SK-N-SH (cell line): Measurements from ENCODE around the gene C12orf57.

Experiments used
- CTCF ChIP-seq: fragments of 200-600 bp; sonication (generic); IDR thresholded peaks from 2 replicates; pipeline ENCODE4 v1.6.1; 2017; ENCODE audit warnings: antibody characterized with exemption, mild to moderate bottlenecking, moderate library complexity
- EP300 ChIP-seq, 2 experiments: IDR thresholded peaks; 2 replicates each; pipeline versions ENCODE4 v1.4.0 to v1.6.1; 2012; ENCODE audit warnings: borderline replicate concordance in 1 of 2, low read depth in 1 of 2, low read length in 1 of 2
- EZH2phosphoT487 ChIP-seq: fragments of 200-600 bp; sonication (generic); IDR thresholded peaks from 2 replicates; pipeline ENCODE4 v1.6.1; 2017; ENCODE audit warnings: low read depth, mixed run types, mild to moderate bottlenecking, antibody characterized with exemption, moderate library complexity, borderline replicate concordance
- FOXJ3 ChIP-seq: sonication (generic); formaldehyde crosslinking; IDR thresholded peaks from 2 replicates; pipeline ENCODE4 v1.5.1; 2020; ENCODE audit warnings: mild to moderate bottlenecking, missing genetic modification reagents
- GABPA ChIP-seq: IDR thresholded peaks from 2 replicates; pipeline ENCODE4 v1.4.0; 2012; ENCODE audit warnings: low read depth, mild to moderate bottlenecking
- JUND ChIP-seq: IDR thresholded peaks from 2 replicates; pipeline ENCODE4 v1.4.0; 2012
- MXI1 ChIP-seq: IDR thresholded peaks from 2 replicates; pipeline ENCODE4 v1.6.1; 2012; ENCODE audit warnings: mild to moderate bottlenecking, low read depth, low read length, improper control_type of control experiment
- POLR2AphosphoS5 ChIP-seq: IDR thresholded peaks from 2 replicates; pipeline ENCODE4 v1.6.1; 2012; ENCODE audit warnings: low read depth, low read length
- RAD21 ChIP-seq: IDR thresholded peaks from 2 replicates; pipeline ENCODE4 v1.6.1; 2012; ENCODE audit warnings: mild to moderate bottlenecking, low read length
- REST ChIP-seq: IDR thresholded peaks from 2 replicates; pipeline ENCODE4 v1.6.1; 2012; ENCODE audit warnings: mild to moderate bottlenecking, low read depth, low read length, moderate library complexity
- RFX5 ChIP-seq: IDR thresholded peaks from 2 replicates; pipeline ENCODE4 v1.6.1; 2012; ENCODE audit warnings: mild to moderate bottlenecking, improper control_type of control experiment, low read length
- SMC3 ChIP-seq: IDR thresholded peaks from 2 replicates; pipeline ENCODE4 v1.6.1; 2012; ENCODE audit warnings: low read depth, low read length, improper control_type of control experiment
- TAF1 ChIP-seq: IDR thresholded peaks from 2 replicates; pipeline ENCODE4 v1.6.1; 2012; ENCODE audit warnings: low read depth, mild to moderate bottlenecking, low read length, moderate library complexity, borderline replicate concordance
- TEAD4 ChIP-seq: IDR thresholded peaks from 2 replicates; pipeline ENCODE4 v1.4.0; 2012; ENCODE audit warnings: mild to moderate bottlenecking, borderline replicate concordance; ENCODE audit not compliant: insufficient read depth

GRCh38 chr12:6977653-6978052 is 33.8 kb downstream of the C12orf57 start:
- no peak for TF ChIP-seq CTCF
- TF ChIP-seq EZH2phosphoT487, result no peak
- TF ChIP-seq GABPA, result no peak
- TF ChIP-seq POLR2AphosphoS5, result no peak
- TF ChIP-seq EP300 (IDR thresholded peaks at IDR 0.05; ENCODE audit: borderline replicate concordance in 1 of 2, low read depth in 1 of 2, low read length in 1 of 2), result no peak
- TF ChIP-seq TAF1, result no peak
- TF ChIP-seq REST, result no peak
- no peak for TF ChIP-seq JUND
- no peak for TF ChIP-seq TEAD4
- TF ChIP-seq FOXJ3 (CRISPR knock-in tag), result no peak
- no peak for TF ChIP-seq RFX5
- no peak for TF ChIP-seq RAD21
- TF ChIP-seq SMC3, result no peak
- TF ChIP-seq MXI1, result no peak
